HepG2 (cell line): ENCODE data around the gene KNCN. TPM values are rescaled to one million over a fixed set of nuclear protein-coding genes. Genes with fewer than 3 reads are reported as not detected.

ENCODE experiments used
- KMT2A ChIP-seq: sonication (generic); formaldehyde crosslinking; IDR thresholded peaks from 2 replicates; pipeline ENCODE4 v1.4.0; 2020; ENCODE audit warnings: missing genetic modification reagents
- SKI ChIP-seq: fragments of 450-650 bp; IDR thresholded peaks from one replicate; pipeline ENCODE4 v1.6.1; 2018; ENCODE audit warnings: mild to moderate bottlenecking; ENCODE audit not compliant: partially characterized antibody
- SRSF9 ChIP-seq: fragments of 200-400 bp; formaldehyde crosslinking; IDR thresholded peaks from 2 replicates; pipeline ENCODE4 v1.6.1; 2018; ENCODE audit warnings: borderline replicate concordance, mild to moderate bottlenecking, low read depth, low read length; ENCODE audit not compliant: insufficient read depth, poor library complexity, severe bottlenecking
- THAP8 ChIP-seq: sonication (generic); formaldehyde crosslinking; IDR thresholded peaks from 2 replicates; pipeline ENCODE4 v1.5.1; 2020; ENCODE audit warnings: missing genetic modification reagents, mild to moderate bottlenecking, borderline replicate concordance
- ZBTB34 ChIP-seq: sonication (generic); formaldehyde crosslinking; IDR thresholded peaks from 2 replicates; pipeline ENCODE4 v1.8.0; 2022; ENCODE audit warnings: mild to moderate bottlenecking, missing genetic modification reagents
- ZBTB7B ChIP-seq: sonication (generic); formaldehyde crosslinking; IDR thresholded peaks from 2 replicates; pipeline ENCODE4 v1.4.0; 2020; ENCODE audit warnings: missing genetic modification reagents
- ZNF720 ChIP-seq: sonication (generic); formaldehyde crosslinking; IDR thresholded peaks from 2 replicates; pipeline ENCODE4 v1.4.0; 2020; ENCODE audit warnings: missing genetic modification reagents
- ZNF841 ChIP-seq: sonication (generic); formaldehyde crosslinking; IDR thresholded peaks from 2 replicates; pipeline ENCODE4 v1.8.1; 2023; ENCODE audit warnings: missing genetic modification reagents, borderline replicate concordance
- ZSCAN30 ChIP-seq: sonication (generic); formaldehyde crosslinking; IDR thresholded peaks from 2 replicates; pipeline ENCODE4 v1.5.0; 2020; ENCODE audit warnings: mild to moderate bottlenecking, missing genetic modification reagents
- polyA plus RNA-seq, 8 experiments: library from polyadenylated mRNA; depleted of rRNA in 3 of 8; stranded (reverse) in 7 of 8; unstranded in 1 of 8; fragments of >200 nt; fragmentation: Illumina TruSeq in 4 of 8; extraction: Trizol in 4 of 8; gene quantifications; 2 replicates each; pipeline versions ENCODE4 v1.2.1 to v1.2.3, GENCODE V29; 2011 to 2016; ENCODE audit warnings: low read depth in 4 of 8, missing spikeins in 1 of 8, mixed read lengths in 1 of 8; ENCODE audit not compliant: insufficient read depth in 1 of 8
- total RNA-seq, 5 experiments: library from RNA; depleted of rRNA; stranded (reverse); fragments of >200 nt; fragmentation: Illumina TruSeq; extraction: Trizol; gene quantifications; 2 replicates each; pipeline ENCODE4 v1.2.3, GENCODE V29; 2016; ENCODE audit warnings: low read depth in 1 of 5
- TF ChIP-seq, protein P1 (sequence below): sonication (generic); formaldehyde crosslinking; IDR thresholded peaks from one replicate; pipeline ENCODE4 v1.5.1; 2020; ENCODE audit warnings: mild to moderate bottlenecking, missing genetic modification reagents; ENCODE audit errors: not compliant biosample characterization
- TF ChIP-seq, protein P2 (sequence below): sonication (generic); formaldehyde crosslinking; IDR thresholded peaks from 2 replicates; pipeline ENCODE4 v1.5.1; 2020; ENCODE audit warnings: mild to moderate bottlenecking, missing genetic modification reagents, borderline replicate concordance

Gene KNCN
- total and polyA plus RNA-seq, 2 of the 13 experiments (the other 11 are each of a cell fraction or from before 2014, with no cell fraction given) = not detected

- no peak for TF ChIP-seq ZBTB34 (CRISPR knock-in tag)
- no peak for TF ChIP-seq SRSF9
- no peak for TF ChIP-seq ZSCAN30 (CRISPR knock-in tag)
- TF ChIP-seq, protein P1, sequence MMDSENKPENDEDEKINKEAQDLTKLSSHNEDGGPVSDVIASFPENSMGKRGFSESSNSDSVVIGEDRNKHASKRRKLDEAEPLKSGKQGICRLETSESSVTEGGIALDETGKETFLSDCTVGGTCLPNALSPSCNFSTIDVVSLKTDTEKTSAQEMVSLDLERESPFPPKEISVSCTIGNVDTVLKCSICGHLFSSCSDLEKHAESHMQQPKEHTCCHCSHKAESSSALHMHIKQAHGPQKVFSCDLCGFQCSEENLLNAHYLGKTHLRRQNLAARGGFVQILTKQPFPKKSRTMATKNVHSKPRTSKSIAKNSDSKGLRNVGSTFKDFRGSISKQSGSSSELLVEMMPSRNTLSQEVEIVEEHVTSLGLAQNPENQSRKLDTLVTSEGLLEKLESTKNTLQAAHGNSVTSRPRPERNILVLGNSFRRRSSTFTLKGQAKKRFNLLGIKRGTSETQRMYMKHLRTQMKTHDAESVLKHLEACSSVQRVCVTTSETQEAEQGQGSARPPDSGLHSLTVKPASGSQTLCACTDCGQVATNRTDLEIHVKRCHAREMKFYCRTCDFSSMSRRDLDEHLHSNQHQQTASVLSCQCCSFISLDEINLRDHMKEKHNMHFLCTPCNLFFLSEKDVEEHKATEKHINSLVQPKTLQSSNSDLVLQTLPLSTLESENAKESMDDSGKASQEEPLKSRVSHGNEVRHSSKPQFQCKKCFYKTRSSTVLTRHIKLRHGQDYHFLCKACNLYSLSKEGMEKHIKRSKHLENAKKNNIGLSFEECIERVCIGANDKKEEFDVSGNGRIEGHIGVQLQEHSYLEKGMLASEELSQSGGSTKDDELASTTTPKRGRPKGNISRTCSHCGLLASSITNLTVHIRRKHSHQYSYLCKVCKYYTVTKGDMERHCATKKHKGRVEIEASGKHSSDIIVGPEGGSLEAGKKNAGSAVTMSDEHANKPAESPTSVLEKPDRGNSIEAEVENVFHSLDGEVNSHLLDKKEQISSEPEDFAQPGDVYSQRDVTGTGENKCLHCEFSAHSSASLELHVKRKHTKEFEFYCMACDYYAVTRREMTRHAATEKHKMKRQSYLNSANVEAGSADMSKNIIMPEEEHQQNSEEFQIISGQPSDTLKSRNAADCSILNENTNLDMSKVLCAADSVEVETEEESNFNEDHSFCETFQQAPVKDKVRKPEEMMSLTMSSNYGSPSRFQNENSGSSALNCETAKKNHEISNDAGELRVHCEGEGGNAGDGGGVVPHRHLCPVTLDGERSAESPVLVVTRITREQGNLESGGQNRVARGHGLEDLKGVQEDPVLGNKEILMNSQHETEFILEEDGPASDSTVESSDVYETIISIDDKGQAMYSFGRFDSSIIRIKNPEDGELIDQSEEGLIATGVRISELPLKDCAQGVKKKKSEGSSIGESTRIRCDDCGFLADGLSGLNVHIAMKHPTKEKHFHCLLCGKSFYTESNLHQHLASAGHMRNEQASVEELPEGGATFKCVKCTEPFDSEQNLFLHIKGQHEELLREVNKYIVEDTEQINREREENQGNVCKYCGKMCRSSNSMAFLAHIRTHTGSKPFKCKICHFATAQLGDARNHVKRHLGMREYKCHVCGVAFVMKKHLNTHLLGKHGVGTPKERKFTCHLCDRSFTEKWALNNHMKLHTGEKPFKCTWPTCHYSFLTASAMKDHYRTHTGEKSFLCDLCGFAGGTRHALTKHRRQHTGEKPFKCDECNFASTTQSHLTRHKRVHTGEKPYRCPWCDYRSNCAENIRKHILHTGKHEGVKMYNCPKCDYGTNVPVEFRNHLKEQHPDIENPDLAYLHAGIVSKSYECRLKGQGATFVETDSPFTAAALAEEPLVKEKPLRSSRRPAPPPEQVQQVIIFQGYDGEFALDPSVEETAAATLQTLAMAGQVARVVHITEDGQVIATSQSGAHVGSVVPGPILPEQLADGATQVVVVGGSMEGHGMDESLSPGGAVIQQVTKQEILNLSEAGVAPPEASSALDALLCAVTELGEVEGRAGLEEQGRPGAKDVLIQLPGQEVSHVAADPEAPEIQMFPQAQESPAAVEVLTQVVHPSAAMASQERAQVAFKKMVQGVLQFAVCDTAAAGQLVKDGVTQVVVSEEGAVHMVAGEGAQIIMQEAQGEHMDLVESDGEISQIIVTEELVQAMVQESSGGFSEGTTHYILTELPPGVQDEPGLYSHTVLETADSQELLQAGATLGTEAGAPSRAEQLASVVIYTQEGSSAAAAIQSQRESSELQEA (CRISPR knock-in tag) = no peak
- no peak for TF ChIP-seq THAP8 (CRISPR knock-in tag)
- no peak for TF ChIP-seq ZNF841 (CRISPR knock-in tag)
- no peak for TF ChIP-seq KMT2A (CRISPR knock-in tag)
- TF ChIP-seq ZBTB7B (CRISPR knock-in tag) = no peak
- no peak for TF ChIP-seq ZNF720 (CRISPR knock-in tag)
- TF ChIP-seq SKI = no peak
- TF ChIP-seq, protein P2, sequence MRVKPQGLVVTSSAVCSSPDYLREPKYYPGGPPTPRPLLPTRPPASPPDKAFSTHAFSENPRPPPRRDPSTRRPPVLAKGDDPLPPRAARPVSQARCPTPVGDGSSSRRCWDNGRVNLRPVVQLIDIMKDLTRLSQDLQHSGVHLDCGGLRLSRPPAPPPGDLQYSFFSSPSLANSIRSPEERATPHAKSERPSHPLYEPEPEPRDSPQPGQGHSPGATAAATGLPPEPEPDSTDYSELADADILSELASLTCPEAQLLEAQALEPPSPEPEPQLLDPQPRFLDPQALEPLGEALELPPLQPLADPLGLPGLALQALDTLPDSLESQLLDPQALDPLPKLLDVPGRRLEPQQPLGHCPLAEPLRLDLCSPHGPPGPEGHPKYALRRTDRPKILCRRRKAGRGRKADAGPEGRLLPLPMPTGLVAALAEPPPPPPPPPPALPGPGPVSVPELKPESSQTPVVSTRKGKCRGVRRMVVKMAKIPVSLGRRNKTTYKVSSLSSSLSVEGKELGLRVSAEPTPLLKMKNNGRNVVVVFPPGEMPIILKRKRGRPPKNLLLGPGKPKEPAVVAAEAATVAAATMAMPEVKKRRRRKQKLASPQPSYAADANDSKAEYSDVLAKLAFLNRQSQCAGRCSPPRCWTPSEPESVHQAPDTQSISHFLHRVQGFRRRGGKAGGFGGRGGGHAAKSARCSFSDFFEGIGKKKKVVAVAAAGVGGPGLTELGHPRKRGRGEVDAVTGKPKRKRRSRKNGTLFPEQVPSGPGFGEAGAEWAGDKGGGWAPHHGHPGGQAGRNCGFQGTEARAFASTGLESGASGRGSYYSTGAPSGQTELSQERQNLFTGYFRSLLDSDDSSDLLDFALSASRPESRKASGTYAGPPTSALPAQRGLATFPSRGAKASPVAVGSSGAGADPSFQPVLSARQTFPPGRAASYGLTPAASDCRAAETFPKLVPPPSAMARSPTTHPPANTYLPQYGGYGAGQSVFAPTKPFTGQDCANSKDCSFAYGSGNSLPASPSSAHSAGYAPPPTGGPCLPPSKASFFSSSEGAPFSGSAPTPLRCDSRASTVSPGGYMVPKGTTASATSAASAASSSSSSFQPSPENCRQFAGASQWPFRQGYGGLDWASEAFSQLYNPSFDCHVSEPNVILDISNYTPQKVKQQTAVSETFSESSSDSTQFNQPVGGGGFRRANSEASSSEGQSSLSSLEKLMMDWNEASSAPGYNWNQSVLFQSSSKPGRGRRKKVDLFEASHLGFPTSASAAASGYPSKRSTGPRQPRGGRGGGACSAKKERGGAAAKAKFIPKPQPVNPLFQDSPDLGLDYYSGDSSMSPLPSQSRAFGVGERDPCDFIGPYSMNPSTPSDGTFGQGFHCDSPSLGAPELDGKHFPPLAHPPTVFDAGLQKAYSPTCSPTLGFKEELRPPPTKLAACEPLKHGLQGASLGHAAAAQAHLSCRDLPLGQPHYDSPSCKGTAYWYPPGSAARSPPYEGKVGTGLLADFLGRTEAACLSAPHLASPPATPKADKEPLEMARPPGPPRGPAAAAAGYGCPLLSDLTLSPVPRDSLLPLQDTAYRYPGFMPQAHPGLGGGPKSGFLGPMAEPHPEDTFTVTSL (CRISPR knock-in tag) = no peak
Measured at GRCh38 chr1:46576596-46576995, 25.1 kb upstream of the KNCN start (continued).
